CMK (cell line): Measurements from ENCODE around the gene TRH.
A peak's percentile ranks its signal among the peaks of the same experiment; 100 is the strongest.

ENCODE experiments used
- DNase-seq: peaks from one replicate; pipeline ENCODE4 v3.0.0-alpha.2; 2010; ENCODE audit warnings: low read depth

The TRH gene

GRCh38 chr3:129974564-129974832 lies at the start of gene TRH:
Gene TRH, plus strand, starts transcription at chr3:129974720. Its CDS starts 1,097 bp downstream, at chr3:129975817.
- no peak for DNase-seq

DNA sequence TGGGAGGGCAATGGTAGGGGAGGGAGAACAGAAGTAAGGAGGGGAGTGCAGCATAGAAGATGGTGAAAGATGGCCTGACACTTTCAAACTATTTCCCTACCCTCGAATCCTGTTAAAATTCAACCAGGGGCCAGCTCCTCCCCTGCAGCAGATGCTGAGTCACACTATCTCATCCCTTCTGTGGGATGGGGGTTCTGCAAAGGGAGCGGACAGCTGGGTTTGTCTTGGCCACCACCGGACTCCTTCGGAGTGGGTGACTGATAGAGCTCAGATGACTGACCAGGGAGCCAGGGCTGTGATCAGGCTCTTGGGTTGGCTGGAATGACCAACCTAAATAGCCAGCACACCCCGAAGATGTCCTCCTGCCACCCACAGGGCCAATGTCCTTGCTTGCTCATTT lies 47.4 kb upstream of the TRH start:
- DNase-seq: no peak

DNA sequence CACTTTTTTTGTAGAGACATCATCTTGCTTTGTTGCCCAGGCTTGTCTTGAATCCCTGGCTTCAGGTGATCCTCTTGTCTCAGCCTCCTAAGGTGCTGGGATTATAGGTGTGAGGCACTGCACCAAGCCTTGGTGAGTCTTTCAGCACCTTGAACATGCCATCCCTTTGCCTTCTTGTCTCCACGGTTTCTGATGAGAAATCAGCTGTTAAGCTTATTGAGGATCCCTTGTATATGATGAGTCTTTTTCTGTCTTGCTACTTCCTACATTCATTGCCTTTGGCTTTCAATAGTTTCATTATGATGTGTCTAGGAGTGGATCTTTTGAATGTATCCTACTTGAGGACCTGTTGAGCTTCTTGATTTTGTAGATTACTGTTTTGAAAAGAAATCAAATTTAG lies 45.1 kb upstream of the TRH start:
- no peak for DNase-seq

GRCh38 chr3:129933471-129933870 lies 41.0 kb upstream of the TRH start:
- no peak for DNase-seq

- DNase-seq: no peak
Observed at GRCh38 chr3:129934234-129935123, 40.0 kb upstream of the TRH start.

GRCh38 chr3:129936757-129937156 lies 37.8 kb upstream of the TRH start:
- DNase-seq: no peak

DNA sequence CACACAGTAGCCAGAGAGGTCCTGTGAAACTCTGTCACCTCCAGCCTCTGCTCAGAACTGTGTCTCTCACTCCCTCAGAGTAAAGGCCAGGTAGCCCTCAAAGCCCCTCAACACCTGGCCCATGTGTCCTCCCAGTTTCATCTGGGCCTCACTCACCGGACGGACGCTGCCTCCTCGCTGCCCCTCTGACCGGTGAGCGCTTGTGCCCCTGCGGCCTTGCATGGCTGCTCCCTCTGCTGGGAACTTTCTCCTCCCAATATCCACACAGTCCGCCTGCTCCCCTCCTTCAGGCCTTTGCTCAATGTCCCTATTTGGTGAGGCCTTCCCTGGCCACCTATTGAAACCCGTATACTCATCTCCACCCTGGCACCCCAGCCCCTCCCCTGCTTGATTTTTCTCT lies 36.8 kb upstream of the TRH start:
- no peak for DNase-seq

GRCh38 chr3:129938140-129938930 lies 36.2 kb upstream of the TRH start:
- no peak for DNase-seq

GRCh38 chr3:129940086-129940485 lies 34.4 kb upstream of the TRH start:
- DNase-seq: no peak

DNA sequence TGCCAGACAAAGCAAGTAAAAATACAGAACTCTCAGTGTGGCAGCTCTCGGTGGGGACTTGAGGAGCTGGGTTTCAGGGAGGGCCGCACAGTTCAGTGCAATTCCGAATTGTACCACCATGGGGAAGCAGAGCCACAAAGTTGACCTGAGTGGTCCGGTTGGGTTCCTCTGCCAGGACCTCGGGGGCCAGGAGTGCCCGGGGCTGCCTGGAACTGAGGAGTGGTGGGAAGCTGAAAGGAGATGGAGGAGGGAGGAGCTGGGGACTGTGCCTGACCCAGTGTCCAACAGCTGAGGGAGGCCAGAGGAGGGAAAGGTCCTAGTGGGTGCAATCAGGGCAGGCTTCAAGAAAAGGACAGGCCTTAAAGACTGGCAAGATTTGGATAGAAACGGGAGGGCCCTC lies 32.2 kb upstream of the TRH start:
- DNase-seq: peak; percentile 29

- no peak for DNase-seq
Observed at GRCh38 chr3:129943020-129943419, 31.5 kb upstream of the TRH start.

DNA sequence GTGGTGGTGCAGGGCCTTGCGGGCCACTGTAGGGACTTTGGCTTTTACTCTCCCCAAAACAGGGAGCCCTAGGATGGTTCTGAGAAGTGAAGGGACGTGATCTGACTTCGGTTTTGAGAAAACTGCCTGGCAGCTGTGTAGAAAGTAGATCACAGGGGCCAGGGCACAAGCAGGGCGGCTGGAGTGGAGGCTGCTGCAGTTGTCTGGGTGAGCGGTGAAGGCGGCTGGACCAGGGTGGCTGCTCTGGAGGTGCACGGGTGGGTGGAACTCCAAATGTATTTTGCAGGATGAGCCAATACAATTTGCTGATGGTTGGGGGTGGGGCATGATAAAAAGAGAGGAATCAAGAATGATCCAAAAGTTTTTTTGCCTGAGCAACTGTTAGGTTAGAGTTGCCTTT lies 29.8 kb upstream of the TRH start:
- no peak for DNase-seq

GRCh38 chr3:129947538-129948240 lies 26.8 kb upstream of the TRH start:
- DNase-seq: no peak

DNA sequence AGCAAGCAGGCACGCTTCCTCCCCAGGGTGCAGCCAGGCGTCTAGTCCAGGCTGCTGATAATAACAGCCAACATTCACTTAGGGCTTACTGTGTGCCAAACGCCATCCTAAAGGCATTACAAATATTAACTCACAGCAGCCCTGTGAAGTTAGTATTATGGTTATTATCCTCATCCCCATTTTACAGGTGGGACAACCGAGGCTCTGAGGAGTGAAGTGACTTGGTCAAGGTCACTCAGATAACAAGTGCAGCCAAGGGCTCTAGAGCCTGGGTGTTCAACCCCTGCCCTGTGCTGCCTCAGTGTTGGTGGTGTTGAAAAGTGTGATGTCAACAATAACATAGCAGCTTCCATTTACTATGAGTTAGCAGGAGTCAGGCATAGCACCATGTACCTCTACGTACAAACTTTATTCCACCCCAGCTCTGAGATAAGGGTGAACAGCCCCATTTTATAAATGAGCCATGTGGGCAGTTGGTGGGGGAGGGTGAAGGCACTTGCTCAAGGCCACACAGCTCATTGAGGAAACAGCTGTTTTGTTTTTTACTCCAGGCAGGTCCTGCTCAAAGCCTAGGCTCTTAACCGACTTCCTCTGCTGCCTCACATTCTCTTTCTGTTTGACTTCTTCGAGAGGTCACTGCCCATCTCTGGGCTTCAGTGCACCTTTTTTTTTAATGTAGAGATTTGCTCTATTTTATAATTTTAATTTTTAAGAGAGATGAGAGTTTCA lies 24.0 kb upstream of the TRH start:
- peak; percentile 15 for DNase-seq

GRCh38 chr3:129952556-129953355 lies 21.8 kb upstream of the TRH start:
- DNase-seq: no peak

- DNase-seq: no peak
Observed at GRCh38 chr3:129953621-129954020, 20.9 kb upstream of the TRH start.

DNA sequence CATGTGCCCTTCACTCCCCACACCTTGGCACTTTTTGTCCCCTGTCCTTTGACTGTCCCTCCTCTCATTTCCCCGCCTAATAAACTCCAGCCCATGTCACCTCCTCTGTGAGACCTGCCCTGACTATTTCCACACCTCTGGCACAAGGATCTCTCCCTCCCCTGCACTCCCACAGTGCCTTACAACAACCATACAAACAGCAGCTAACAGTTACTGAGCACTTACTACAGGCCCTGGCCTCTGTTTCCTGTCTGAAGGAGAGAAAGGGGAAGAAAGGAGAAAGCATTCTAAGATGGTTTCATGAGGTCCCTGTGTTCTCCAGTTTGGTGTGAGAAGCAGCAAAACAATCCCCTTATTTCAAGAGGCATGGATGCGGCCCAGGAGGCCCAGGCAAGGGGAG lies 20.0 kb upstream of the TRH start:
- DNase-seq: no peak

DNA sequence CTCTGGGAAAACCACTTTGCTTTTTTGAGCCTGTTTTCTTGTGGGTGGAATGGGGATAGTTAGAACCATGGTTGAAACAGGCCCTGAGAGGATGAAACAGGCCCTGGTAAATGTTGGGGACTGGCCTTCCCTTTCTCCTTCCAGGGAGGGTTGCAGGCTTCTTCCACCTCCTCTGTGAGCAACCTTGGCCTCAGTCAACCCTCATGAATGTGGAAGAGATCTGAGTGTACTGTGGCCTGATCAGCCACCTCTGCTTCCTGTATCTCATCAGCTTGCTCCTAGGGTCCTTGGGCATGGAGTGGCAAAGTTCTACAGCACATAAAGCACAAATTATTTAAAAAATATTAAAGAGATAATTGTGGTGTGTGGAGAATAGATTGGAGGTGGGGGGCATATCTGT lies 17.6 kb upstream of the TRH start:
- no peak for DNase-seq

GRCh38 chr3:129958755-129959154 lies 15.8 kb upstream of the TRH start:
- DNase-seq: no peak

- no peak for DNase-seq
Observed at GRCh38 chr3:129961141-129961541, 13.4 kb upstream of the TRH start.

- no peak for DNase-seq
Observed at GRCh38 chr3:129962600-129962999, 11.9 kb upstream of the TRH start.
